ENCODE results near the gene ZNF3. TPM values are rescaled to one million over a fixed set of nuclear protein-coding genes. Genes with fewer than 3 reads are reported as not detected.

Gene ZNF3
- polyA plus RNA-seq, 1 donor (not counting 4 experiments of a cell fraction or from before 2014, with no cell fraction given): 16.8 TPM

DNA sequence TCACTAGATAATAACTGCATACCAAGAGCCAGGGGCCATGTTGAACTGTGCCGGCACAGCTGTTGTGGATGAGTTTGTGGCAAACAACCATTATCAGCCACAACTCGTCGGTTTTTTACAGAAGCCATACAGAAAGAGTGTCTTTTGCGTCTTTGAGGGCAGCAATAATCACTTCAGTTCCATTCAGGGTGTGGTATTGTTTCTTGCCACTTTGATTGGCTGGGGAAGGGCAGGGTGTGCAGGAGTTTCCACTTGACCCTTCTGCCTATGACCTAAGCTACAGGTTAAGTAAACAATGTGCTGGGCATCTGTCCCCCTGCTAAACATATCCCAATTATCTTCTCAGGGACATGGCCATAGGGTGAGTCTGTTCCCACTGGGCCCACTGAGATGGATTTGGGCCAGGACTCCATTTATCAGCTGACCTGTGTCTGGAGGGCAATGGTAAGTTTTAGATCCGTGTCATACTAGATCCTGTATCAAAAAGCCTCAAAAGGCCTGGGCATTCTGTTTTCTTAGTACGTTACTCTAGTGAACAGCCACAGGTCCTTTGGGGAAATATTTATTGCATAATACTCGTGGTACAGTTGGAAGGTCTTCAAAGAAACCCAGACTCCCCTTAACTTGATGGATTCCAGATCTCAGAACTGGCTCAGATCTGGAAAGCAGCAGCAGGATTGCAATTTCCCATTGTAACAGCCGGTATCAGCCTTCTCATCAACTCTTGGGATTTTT, 15.9 kb downstream of the ZNF3 start:
- no peak for DNase-seq (ENCODE audit: low read depth, low spot score)
- H3K9me3 ChIP-seq (ENCODE audit: control insufficient read depth, low read depth, low read length): peaks cover 6% of the 10 kb centered on the region
- FAIRE-seq: no peak
- H3K9ac ChIP-seq (ENCODE audit: control insufficient read depth, extremely low read depth, insufficient read depth, low read length): no peak overlapping the region
- no peaks in the 10 kb centered on the region for H3K9me1 ChIP-seq (ENCODE audit: control insufficient read depth, extremely low read depth, insufficient read depth, low read length)
- dilution Hi-C loops (cut with MboI; ENCODE audit: extremely low pct_ligation_motif_present, low sequenced_read_pairs): no loop called here
- H3K4me1 ChIP-seq (ENCODE audit: control insufficient read depth, extremely low read depth, insufficient read depth, low read length): no peaks in the 10 kb centered on the region
- H3K4me2 ChIP-seq (ENCODE audit: control insufficient read depth, extremely low read depth, insufficient read depth, low read depth, low read length): no peak overlapping the region
- H3K27me3 ChIP-seq (ENCODE audit: control insufficient read depth, extremely low read depth, insufficient read depth, low read length): no peaks in the 10 kb centered on the region
- no peaks in the 10 kb centered on the region for H4K20me1 ChIP-seq (ENCODE audit: control insufficient read depth, extremely low read depth, insufficient read depth, low read length)
- no peak overlapping the region for H2AFZ ChIP-seq (ENCODE audit: control insufficient read depth, low read length)
- TF ChIP-seq EZH2 (IDR thresholded peaks at IDR 0.05; ENCODE audit: low read length): no peak
- TF ChIP-seq, protein P1, sequence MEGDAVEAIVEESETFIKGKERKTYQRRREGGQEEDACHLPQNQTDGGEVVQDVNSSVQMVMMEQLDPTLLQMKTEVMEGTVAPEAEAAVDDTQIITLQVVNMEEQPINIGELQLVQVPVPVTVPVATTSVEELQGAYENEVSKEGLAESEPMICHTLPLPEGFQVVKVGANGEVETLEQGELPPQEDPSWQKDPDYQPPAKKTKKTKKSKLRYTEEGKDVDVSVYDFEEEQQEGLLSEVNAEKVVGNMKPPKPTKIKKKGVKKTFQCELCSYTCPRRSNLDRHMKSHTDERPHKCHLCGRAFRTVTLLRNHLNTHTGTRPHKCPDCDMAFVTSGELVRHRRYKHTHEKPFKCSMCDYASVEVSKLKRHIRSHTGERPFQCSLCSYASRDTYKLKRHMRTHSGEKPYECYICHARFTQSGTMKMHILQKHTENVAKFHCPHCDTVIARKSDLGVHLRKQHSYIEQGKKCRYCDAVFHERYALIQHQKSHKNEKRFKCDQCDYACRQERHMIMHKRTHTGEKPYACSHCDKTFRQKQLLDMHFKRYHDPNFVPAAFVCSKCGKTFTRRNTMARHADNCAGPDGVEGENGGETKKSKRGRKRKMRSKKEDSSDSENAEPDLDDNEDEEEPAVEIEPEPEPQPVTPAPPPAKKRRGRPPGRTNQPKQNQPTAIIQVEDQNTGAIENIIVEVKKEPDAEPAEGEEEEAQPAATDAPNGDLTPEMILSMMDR (optimal IDR thresholded peaks at IDR 0.05 in 1 of 3, IDR thresholded peaks at IDR 0.05 in 1 of 3, conservative IDR thresholded peaks at IDR 0.05 in 1 of 3; ENCODE audit: extremely low read depth in 1 of 3, insufficient read depth in 2 of 3, low read length in 3 of 3): no peak
- H3K79me2 ChIP-seq (ENCODE audit: control insufficient read depth, insufficient read depth, low read length): no peaks in the 10 kb centered on the region
- no peak overlapping the region for H3K27ac ChIP-seq (ENCODE audit: control insufficient read depth, insufficient read depth, low read length)
- no peak overlapping the region for H3K4me3 ChIP-seq (ENCODE audit: control insufficient read depth in 2 of 3, extremely low read depth in 1 of 3, insufficient read depth in 2 of 3, low read depth in 1 of 3, low read length in 3 of 3)
- H3K36me3 ChIP-seq (ENCODE audit: control insufficient read depth in 2 of 2, extremely low read depth in 1 of 2, insufficient read depth in 2 of 2, low read length in 2 of 2): peaks cover 16 to 17% of the 10 kb centered on the region in 2 experiments

DNA sequence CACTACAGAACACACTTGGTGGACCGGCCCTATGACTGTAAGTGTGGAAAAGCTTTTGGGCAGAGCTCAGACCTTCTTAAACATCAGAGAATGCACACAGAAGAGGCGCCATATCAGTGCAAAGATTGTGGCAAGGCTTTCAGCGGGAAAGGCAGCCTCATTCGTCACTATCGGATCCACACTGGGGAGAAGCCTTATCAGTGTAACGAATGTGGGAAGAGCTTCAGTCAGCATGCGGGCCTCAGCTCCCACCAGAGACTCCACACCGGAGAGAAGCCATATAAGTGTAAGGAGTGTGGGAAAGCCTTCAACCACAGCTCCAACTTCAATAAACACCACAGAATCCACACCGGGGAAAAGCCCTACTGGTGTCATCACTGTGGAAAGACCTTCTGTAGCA, 17.4 kb downstream of the ZNF3 start:
- DNase-seq (ENCODE audit: low read depth, low spot score): no peak
- TF ChIP-seq, protein P1 (optimal IDR thresholded peaks at IDR 0.05 in 1 of 3, IDR thresholded peaks at IDR 0.05 in 1 of 3, conservative IDR thresholded peaks at IDR 0.05 in 1 of 3; ENCODE audit: extremely low read depth in 1 of 3, insufficient read depth in 2 of 3, low read length in 3 of 3): no peak
- TF ChIP-seq EZH2 (IDR thresholded peaks at IDR 0.05; ENCODE audit: low read length): no peak
- no peaks in the 10 kb centered on the region for H3K9me3 ChIP-seq (ENCODE audit: control insufficient read depth, low read depth, low read length)
- no peak overlapping the region for H3K4me3 ChIP-seq (ENCODE audit: control insufficient read depth in 2 of 3, extremely low read depth in 1 of 3, insufficient read depth in 2 of 3, low read depth in 1 of 3, low read length in 3 of 3)
- H3K9ac ChIP-seq (ENCODE audit: control insufficient read depth, extremely low read depth, insufficient read depth, low read length): no peak overlapping the region
- no peaks in the 10 kb centered on the region for H3K9me1 ChIP-seq (ENCODE audit: control insufficient read depth, extremely low read depth, insufficient read depth, low read length)
- H3K79me2 ChIP-seq (ENCODE audit: control insufficient read depth, insufficient read depth, low read length): no peaks in the 10 kb centered on the region
- FAIRE-seq: no peak
- no peak overlapping the region for H3K4me2 ChIP-seq (ENCODE audit: control insufficient read depth, extremely low read depth, insufficient read depth, low read depth, low read length)
- H3K27me3 ChIP-seq (ENCODE audit: control insufficient read depth, extremely low read depth, insufficient read depth, low read length): no peaks in the 10 kb centered on the region
- no peaks in the 10 kb centered on the region for H4K20me1 ChIP-seq (ENCODE audit: control insufficient read depth, extremely low read depth, insufficient read depth, low read length)
- dilution Hi-C loops (cut with MboI; ENCODE audit: extremely low pct_ligation_motif_present, low sequenced_read_pairs): no loop called here
- no peaks in the 10 kb centered on the region for H3K4me1 ChIP-seq (ENCODE audit: control insufficient read depth, extremely low read depth, insufficient read depth, low read length)
- H3K36me3 ChIP-seq (ENCODE audit: control insufficient read depth in 2 of 2, extremely low read depth in 1 of 2, insufficient read depth in 2 of 2, low read length in 2 of 2): peaks cover 7 to 8% of the 10 kb centered on the region in 2 experiments
- H3K27ac ChIP-seq (ENCODE audit: control insufficient read depth, insufficient read depth, low read length): no peak overlapping the region
- no peak overlapping the region for H2AFZ ChIP-seq (ENCODE audit: control insufficient read depth, low read length)

Data from keratinocyte (primary cell).